Fibroblast of skin of back (primary cell): ENCODE data around the gene SHISA6.
A peak's percentile ranks its signal among the peaks of the same experiment; 100 is the strongest.

Experiments used
- DNase-seq: peaks from one replicate; pipeline ENCODE4 v3.0.0-alpha.2; 2013

Gene SHISA6

GRCh38 chr17:11356371-11356770 is 115.4 kb downstream of the SHISA6 start:
- no peak for DNase-seq

GRCh38 chr17:11363565-11364117 is 122.6 kb downstream of the SHISA6 start:
- DNase-seq = no peak

- DNase-seq = no peak
Observed at GRCh38 chr17:11366272-11366850, 125.3 kb downstream of the SHISA6 start.

- DNase-seq = no peak
Observed at GRCh38 chr17:11369575-11369974, 128.6 kb downstream of the SHISA6 start.

DNA sequence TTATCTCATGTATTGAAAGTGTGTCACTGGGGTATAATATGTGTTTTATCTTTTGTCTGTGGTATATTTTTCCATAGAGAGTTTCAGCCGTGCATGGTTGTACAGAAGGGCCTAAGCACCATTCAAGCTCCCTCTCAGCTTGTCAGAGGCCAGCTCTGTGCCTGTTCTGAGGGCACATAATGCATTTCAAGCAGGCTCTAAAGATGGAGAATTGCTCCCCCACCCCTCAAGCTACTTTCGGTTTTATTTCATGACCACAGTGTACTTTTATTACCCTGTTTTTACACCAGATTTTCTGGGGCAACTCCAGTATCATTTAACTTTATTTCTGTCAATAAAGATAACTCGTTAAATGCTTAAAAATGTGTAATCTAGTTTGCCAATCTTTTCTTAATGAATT is 131.7 kb downstream of the SHISA6 start:
- no peak for DNase-seq

- no peak for DNase-seq
Observed at GRCh38 chr17:11378506-11378905, 137.5 kb downstream of the SHISA6 start.

- no peak for DNase-seq
Observed at GRCh38 chr17:11380761-11381160, 139.7 kb downstream of the SHISA6 start.

DNA sequence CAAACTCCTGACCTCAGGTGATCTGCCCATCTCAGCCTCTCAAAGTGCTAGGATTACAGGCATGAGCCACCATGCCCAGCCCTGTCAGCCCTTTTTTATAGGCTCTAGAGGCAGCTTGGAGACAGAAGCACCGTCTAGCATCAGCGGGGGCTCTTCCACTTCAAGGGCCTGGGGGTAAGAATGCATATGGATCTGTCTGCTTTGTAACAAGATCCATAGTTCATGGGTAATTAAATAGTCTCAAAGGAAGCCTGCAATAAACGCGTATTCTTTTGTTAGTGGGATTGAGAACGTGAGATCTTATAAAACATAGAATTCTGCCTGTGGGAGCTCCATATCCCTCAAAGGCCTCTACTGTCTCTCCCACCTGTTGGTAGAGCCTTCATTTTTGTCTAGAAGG is 142.1 kb downstream of the SHISA6 start:
- DNase-seq = no peak

GRCh38 chr17:11384131-11384530 is 143.1 kb downstream of the SHISA6 start:
- DNase-seq = no peak

GRCh38 chr17:11387610-11388009 is 146.6 kb downstream of the SHISA6 start:
- no peak for DNase-seq

DNA sequence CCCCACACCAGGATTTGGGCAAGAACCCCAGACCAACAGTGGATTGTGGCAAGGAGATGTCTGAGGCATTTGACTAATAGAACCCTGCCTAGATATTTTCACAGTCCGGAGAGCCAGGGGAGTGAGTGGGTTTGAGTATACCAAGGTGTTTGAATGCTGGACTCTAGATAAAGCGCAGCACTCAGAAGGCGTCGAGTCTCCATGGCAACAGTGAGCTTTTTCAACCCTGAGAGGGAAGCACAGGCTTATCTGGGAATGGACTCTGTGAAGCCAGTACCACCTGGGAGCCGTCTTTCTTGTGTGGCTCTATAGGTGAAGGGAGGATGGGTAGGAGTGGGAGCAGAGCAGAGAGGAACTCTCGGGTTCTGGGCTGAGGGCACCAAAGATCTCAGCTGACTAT is 147.0 kb downstream of the SHISA6 start:
- no peak for DNase-seq

- no peak for DNase-seq
Observed at GRCh38 chr17:11389583-11389982, 148.6 kb downstream of the SHISA6 start.

GRCh38 chr17:11391134-11391533 is 150.1 kb downstream of the SHISA6 start:
- no peak for DNase-seq

DNA sequence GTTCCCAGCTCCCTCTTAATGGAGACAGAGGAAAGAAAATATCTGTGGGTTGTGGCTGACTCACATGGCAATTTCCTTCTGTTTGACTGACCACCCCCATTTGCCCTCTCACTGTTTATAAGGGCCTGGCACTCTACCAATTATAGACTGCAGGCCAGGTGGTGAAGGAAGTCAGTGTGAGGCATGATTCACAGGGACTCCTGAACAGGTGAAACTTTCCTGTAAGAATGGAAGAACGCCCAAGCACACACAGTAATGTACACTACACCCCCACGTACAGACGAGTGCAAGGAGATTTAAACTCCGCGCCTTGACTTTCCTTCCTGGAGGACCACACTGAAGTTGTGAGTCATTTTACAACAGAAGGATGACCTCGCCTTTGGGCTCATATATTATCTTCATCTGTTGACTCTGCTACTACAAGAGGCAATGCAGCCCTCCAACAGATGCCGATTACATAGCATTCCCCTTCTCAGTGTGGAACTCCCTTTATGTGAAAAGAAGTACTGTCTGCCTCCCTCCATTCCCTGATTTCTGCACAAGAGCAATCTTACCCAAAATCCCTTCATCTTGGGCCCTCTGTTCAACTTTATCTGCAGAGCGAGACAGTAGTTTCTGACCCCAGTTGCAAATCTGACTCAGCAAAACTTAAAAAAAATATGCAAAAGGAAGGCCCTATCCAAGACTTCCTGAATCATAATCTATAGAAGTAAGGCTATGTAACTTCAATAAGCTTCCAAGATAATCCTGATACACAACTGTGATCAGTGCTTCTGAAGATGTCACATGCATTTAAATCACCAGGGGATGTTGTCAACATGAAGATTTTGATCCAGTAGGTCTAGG is 163.6 kb downstream of the SHISA6 start:
- peak; percentile 23 for DNase-seq

GRCh38 chr17:11406716-11407115 is 165.7 kb downstream of the SHISA6 start:
- DNase-seq = no peak

DNA sequence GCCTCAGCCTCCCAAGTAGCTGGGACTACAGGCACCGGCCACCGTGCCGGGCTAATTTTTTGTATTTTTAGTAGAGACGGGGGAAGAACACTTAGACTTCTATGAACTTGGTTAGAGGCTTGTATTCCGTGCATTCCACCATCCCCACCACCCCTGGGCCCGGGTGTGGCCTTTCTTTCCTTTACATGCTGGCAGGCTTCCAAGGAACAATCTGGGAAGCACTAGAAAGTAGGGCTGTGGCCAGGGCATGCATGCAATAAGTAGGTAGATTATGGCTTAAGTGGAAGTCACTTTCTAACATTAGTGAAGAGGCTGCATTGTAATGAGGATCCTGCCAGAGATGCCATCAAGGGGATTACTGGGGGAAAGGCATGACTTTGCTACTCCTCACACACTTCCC is 171.6 kb downstream of the SHISA6 start:
- no peak for DNase-seq

DNA sequence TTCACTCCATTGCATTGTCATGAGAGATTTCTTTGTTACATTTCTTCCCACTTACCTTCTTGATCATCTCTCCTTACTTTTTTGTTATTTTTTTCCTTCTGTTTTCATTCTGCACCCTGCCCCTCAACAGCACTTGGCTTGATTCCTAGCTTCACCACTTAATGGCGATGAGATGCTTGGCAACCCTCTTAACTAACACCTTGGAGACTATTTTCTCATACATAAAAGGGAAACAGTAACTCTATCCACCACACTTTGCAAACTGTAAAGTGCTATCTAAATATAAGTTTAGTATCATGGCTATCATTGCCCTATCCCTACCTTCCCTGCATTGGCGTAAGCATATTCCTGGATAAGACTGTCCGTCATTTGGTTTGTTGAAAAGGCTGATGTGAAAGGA is 177.3 kb downstream of the SHISA6 start:
- DNase-seq = no peak

DNA sequence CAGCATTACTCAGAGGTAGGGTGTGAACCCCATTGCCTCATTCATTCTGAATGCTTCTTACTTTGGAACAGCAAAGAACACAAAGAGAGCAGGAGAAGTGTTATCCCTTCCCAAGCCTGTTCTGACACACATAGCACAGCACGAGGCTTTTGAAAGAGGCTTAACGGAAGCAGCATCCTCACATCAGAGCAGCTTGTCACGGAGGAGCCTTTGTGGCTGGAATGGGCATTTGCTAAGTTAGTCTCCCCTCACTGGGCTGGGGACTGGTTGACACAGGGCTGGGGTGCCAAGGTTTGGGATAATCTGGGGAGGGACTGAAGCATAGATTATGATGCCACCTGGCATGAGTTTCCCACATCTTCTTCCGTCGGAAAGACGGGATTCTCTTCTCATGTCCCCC is 189.7 kb downstream of the SHISA6 start:
- no peak for DNase-seq

DNA sequence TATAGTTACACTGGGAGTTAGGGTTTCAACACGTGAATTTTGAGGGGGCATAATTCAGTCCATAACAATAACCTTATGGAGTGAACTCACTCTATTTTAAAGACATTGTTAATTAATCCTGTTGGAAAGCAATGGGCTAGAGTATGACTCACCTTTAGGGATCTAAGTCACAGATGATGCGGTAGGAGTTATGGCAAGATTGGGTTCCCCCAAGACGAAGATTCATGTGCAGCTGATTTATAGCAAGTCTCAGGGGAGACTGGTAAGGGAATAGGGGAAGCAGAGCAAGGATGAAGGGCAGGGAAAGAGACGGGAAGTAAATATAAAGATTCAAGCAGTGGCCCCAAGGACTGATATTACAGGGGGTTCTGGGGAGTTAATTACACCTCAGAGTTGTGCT is 197.7 kb downstream of the SHISA6 start:
- no peak for DNase-seq

DNA sequence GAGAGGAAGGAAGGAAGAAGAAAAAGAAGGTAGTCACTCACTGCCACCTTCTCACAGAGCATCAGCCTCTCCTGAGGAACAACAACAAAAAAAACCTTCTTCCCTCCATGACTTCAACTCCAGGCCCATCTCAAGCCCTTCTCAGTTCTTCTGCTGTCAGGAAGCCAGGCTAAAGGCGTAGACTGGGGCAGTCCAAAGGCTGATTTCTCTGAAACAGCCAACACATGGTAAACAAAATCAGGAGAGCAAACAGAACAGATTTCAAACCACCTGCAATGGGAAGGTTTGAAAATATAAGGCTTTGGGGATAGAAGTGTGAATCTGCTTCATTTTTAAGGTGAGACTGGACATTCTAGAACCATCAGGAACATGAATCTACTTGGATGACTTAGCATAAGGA is 200.0 kb downstream of the SHISA6 start:
- DNase-seq = no peak

GRCh38 chr17:11446316-11446715 is 205.3 kb downstream of the SHISA6 start:
- no peak for DNase-seq

DNA sequence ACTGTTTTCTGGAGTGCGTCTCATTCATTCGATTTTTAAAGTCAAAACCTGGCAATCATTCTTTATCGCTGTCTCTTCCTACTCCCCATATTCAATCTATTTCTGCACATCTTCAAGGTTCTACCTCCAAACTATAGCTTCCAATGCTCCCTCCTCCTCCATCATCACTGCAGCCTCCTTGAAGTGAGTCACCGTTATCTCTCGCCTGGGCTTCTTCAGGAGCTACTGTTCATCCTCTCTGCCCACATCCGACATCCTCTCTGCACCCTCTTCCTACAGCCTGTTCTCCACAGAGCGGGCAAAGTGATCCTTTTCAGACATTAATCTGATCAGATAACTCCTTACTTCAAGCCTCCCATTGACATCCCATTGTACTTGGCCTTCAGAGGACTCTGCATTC is 213.1 kb downstream of the SHISA6 start:
- no peak for DNase-seq

- DNase-seq = no peak
Observed at GRCh38 chr17:11458279-11458678, 217.3 kb downstream of the SHISA6 start.

GRCh38 chr17:11459861-11460331 is 218.9 kb downstream of the SHISA6 start:
- no peak for DNase-seq
